ENCODE data around the gene KRTAP10-5.

The KRTAP10-5 gene

GRCh38 chr21:44537930-44538911, 42.2 kb downstream of the KRTAP10-5 start:
- DNase-seq (ENCODE audit: low spot score): no peak
- no peak for TF ChIP-seq CTCF (IDR thresholded peaks at IDR 0.05; ENCODE audit: extremely low read depth, missing control alignments)

GRCh38 chr21:44535963-44536362, 44.4 kb downstream of the KRTAP10-5 start:
- no peak for DNase-seq (ENCODE audit: low spot score)
- TF ChIP-seq CTCF (IDR thresholded peaks at IDR 0.05; ENCODE audit: extremely low read depth, missing control alignments): no peak

GRCh38 chr21:44534688-44535087, 45.7 kb downstream of the KRTAP10-5 start:
- DNase-seq (ENCODE audit: low spot score): no peak
- no peak for TF ChIP-seq CTCF (IDR thresholded peaks at IDR 0.05; ENCODE audit: extremely low read depth, missing control alignments)

- no peak for TF ChIP-seq CTCF (IDR thresholded peaks at IDR 0.05; ENCODE audit: extremely low read depth, missing control alignments)
- no peak for DNase-seq (ENCODE audit: low spot score)
Observed at GRCh38 chr21:44533891-44534627, 46.3 kb downstream of the KRTAP10-5 start.

- DNase-seq (ENCODE audit: low spot score): no peak
- no peak for TF ChIP-seq CTCF (IDR thresholded peaks at IDR 0.05; ENCODE audit: extremely low read depth, missing control alignments)
Observed at GRCh38 chr21:44533121-44533890, 47.1 kb downstream of the KRTAP10-5 start.

- TF ChIP-seq CTCF (IDR thresholded peaks at IDR 0.05; ENCODE audit: extremely low read depth, missing control alignments): no peak
- no peak for DNase-seq (ENCODE audit: low spot score)
Observed at GRCh38 chr21:44532712-44533111, 47.7 kb downstream of the KRTAP10-5 start.

Measured in GM20000 (cell line).